BE2C (cell line): ENCODE measurements around the gene CRB1.

Experiments used
- DNase-seq: peaks from one replicate; pipeline ENCODE4 v3.0.0-alpha.2; 2020
- H3K27me3 ChIP-seq: fragments of 250-450 bp; sonication (Bioruptor Pico); 2 replicates; pipeline ENCODE4 v1.5.1; 2020; ENCODE audit warnings: mild to moderate bottlenecking
- H3K36me3 ChIP-seq: fragments of 250-450 bp; sonication (Bioruptor Pico); 2 replicates; pipeline ENCODE4 v1.5.1; 2020; ENCODE audit warnings: mild to moderate bottlenecking
- H3K4me1 ChIP-seq: fragments of 250-450 bp; sonication (Bioruptor Pico); 2 replicates; pipeline ENCODE4 v1.5.1; 2020
- H3K4me3 ChIP-seq: 2 replicates; pipeline ENCODE4 v1.5.1; 2011; ENCODE audit warnings: low read depth, low read length
- H3K9me3 ChIP-seq: fragments of 250-450 bp; sonication (Bioruptor Pico); 2 replicates; pipeline ENCODE4 v1.5.1; 2020
- TF ChIP-seq, protein P1 (sequence below): IDR thresholded peaks from 2 replicates; pipeline ENCODE4 v1.5.1; 2012; ENCODE audit warnings: mild to moderate bottlenecking, low read depth, low read length

Gene CRB1

DNA sequence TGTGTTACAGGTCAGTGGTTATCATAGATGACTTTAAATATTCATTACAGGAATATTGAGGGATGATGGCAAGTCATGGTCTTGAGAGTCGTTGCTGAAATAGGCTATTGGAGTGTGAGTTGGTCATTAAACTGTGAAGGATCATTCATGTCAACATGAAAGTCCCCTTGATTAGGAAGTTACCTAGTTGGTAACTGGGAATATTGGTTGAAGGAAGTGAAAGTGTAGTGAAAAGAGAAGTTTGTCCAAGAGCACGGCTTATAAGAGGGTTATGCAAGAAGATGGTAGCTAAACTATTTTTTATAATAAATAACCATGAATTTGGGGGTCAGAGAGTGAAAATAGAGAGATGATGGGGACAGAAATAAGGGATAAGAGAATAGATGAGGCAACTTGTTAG, 16.9 kb downstream of the CRB1 start:
- no peak for DNase-seq
- Histone ChIP-seq H3K27me3 (no peaks in the 10 kb centered on the region), H3K9me3 (no peaks in the 10 kb centered on the region), H3K36me3 (no peaks in the 10 kb centered on the region), H3K4me3 (no peak overlapping the region), H3K4me1 (peaks cover 6% of the 10 kb centered on the region; the same call in 1 of the 2 replicates)
- TF ChIP-seq, protein P1, sequence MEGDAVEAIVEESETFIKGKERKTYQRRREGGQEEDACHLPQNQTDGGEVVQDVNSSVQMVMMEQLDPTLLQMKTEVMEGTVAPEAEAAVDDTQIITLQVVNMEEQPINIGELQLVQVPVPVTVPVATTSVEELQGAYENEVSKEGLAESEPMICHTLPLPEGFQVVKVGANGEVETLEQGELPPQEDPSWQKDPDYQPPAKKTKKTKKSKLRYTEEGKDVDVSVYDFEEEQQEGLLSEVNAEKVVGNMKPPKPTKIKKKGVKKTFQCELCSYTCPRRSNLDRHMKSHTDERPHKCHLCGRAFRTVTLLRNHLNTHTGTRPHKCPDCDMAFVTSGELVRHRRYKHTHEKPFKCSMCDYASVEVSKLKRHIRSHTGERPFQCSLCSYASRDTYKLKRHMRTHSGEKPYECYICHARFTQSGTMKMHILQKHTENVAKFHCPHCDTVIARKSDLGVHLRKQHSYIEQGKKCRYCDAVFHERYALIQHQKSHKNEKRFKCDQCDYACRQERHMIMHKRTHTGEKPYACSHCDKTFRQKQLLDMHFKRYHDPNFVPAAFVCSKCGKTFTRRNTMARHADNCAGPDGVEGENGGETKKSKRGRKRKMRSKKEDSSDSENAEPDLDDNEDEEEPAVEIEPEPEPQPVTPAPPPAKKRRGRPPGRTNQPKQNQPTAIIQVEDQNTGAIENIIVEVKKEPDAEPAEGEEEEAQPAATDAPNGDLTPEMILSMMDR, result no peak

DNA sequence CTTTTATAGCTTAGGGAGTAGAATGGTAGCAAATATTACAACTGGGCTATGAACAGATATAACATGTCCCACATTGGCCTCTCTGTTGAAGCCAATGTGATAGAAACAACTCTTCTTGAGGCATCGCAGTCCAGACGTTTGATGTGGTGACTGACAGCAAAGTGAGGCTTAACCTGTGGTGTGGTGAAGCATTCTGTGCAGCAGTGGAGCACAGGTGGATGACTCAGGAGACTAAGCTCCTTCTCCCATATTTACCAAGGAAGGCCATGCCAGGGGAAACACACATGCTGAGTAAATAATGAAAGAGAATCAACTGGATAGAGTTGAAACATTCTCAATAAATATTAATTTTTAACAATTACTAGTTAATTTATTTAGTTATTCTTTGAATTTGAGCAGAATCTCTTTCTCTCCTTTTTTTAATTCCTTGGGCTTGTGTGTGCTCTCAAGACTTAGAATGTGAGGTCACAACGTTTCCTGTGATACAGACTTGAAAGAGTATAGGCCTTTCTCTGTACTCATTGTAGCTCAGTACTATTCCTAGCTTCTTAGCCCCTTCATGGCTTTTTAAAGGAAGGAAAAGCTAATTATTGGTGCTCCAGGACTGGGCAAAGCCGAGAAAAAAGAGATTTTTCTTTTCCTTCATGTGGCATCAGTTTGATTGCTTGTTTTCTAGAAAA, 17.6 kb downstream of the CRB1 start:
- no peak overlapping the region for H3K4me3 ChIP-seq
- H3K4me1 ChIP-seq, result peaks cover 6% of the 10 kb centered on the region; the same call in 1 of the 2 replicates
- no peaks in the 10 kb centered on the region for H3K27me3 ChIP-seq
- no peaks in the 10 kb centered on the region for H3K36me3 ChIP-seq
- TF ChIP-seq, protein P1, result no peak
- no peak for DNase-seq
- no peaks in the 10 kb centered on the region for H3K9me3 ChIP-seq

DNA sequence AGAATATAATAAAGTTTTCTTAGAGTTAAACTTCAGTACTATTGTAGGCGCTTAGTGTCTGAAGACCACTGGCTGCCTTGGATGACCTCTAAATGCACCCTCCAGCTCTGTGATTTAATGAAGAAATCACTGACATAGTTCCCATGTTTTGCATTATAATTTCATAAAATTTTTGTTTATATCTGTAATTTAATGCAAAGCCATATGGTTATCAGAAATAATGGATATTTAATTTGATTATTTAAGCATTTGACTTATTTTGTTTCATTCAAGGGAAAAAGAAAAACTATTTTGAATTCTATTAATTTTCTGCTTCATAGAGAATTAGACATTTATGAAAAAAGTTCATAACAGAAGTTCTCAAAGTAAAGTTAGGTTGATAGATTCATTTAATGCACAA, 18.6 kb downstream of the CRB1 start:
- Histone ChIP-seq H3K27me3 (no peaks in the 10 kb centered on the region), H3K36me3 (no peaks in the 10 kb centered on the region), H3K9me3 (no peaks in the 10 kb centered on the region), H3K4me1 (peaks cover 6% of the 10 kb centered on the region; the same call in 1 of the 2 replicates), H3K4me3 (no peak overlapping the region)
- TF ChIP-seq, protein P1, result no peak
- DNase-seq, result no peak

DNA sequence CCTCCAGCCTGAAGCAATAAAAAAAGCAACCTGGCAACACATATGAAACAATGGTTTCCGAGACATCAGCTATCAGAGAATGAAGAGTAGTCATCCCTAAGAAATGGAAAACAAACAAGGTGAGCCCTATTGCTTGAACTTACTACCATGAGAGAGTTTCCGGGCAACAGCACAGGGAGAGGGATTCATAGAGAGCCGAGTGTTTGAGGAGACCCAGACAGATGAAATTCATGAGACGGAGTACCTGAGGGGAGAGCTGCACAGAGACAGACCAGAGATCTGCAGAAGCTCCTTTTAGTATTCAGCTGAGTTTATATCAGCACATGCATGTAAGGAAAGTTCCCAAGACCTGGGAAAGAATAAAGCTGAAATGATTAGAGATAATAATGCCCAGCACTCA, 19.8 kb downstream of the CRB1 start:
- H3K4me1 ChIP-seq, result peaks cover 6% of the 10 kb centered on the region; the same call in 1 of the 2 replicates
- DNase-seq, result no peak
- no peaks in the 10 kb centered on the region for H3K36me3 ChIP-seq
- TF ChIP-seq, protein P1, result no peak
- no peaks in the 10 kb centered on the region for H3K27me3 ChIP-seq
- no peak overlapping the region for H3K4me3 ChIP-seq
- no peaks in the 10 kb centered on the region for H3K9me3 ChIP-seq

DNA sequence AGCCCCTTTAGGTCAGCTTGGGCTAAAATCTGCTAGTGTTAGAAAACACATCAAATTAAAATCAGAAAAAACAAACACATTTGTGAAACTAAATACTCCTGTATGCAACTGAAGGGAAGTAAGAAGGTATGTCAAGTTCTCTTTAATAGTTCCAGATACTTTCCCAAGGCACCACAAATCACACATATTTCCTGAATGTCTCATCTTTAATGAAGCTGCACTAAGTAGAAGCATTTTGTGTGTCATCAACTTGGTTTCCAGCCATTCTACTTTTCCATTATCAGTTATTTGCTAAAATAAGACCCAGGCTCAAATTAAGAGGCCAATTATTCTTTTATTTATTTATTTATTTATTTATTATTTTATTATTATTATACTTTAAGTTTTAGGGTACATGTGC, 34.7 kb downstream of the CRB1 start:
- H3K9me3 ChIP-seq, result no peaks in the 10 kb centered on the region; the same call in 1 of the 2 replicates
- H3K4me3 ChIP-seq, result no peak overlapping the region
- TF ChIP-seq, protein P1, result no peak
- no peaks in the 10 kb centered on the region for H3K36me3 ChIP-seq
- H3K27me3 ChIP-seq, result no peaks in the 10 kb centered on the region
- no peak for DNase-seq
- no peaks in the 10 kb centered on the region for H3K4me1 ChIP-seq

DNA sequence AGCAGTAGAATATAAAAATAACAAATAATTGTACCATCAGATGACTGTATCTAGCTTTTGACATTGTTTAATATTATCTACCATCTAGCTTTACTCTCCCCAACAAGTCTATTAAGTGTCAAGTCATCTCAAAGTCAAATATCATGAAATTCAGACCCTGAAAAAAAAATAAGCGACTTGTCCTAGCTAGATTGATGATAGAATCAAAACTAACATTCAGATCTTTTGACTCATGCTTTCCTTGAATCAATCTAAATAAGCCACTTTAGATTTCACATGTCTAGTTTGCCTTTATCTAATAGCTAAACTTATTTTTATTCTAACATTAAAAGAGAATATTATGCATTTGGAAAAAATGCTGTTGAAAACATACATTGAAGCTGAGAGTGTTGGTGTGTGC, 35.4 kb downstream of the CRB1 start:
- TF ChIP-seq, protein P1, result no peak
- Histone ChIP-seq H3K4me1 (no peaks in the 10 kb centered on the region), H3K36me3 (no peaks in the 10 kb centered on the region), H3K4me3 (no peak overlapping the region), H3K9me3 (no peaks in the 10 kb centered on the region; the same call in 1 of the 2 replicates), H3K27me3 (no peaks in the 10 kb centered on the region)
- no peak for DNase-seq
